Parathyroid adenoma (tissue), 2 donors: Measurements from ENCODE around the gene ATP6V1D.

Experiments used
- H2AFZ ChIP-seq: fragments of 300-600 bp; sonication (generic); one replicate; pipeline ENCODE4 v1.7.0; 2017; ENCODE audit warnings: antibody characterized with exemption, mild to moderate bottlenecking
- H3K27ac ChIP-seq: fragments of 300-600 bp; sonication (generic); one replicate; pipeline ENCODE4 v1.7.0; 2017
- H3K27me3 ChIP-seq: fragments of 300-600 bp; sonication (generic); one replicate; pipeline ENCODE4 v1.7.0; 2017; ENCODE audit warnings: low read length; ENCODE audit not compliant: control insufficient read depth, insufficient read depth
- H3K36me3 ChIP-seq: fragments of 300-600 bp; sonication (generic); one replicate; pipeline ENCODE4 v1.7.0; 2017; ENCODE audit warnings: low read length; ENCODE audit not compliant: control insufficient read depth, insufficient read depth
- H3K4me1 ChIP-seq: fragments of 300-600 bp; sonication (generic); one replicate; pipeline ENCODE4 v1.7.0; 2017; ENCODE audit warnings: control low read depth
- H3K4me2 ChIP-seq: fragments of 300-600 bp; sonication (generic); one replicate; pipeline ENCODE4 v1.7.0; 2017; ENCODE audit warnings: low read length
- H3K4me3 ChIP-seq: fragments of 300-600 bp; sonication (generic); one replicate; pipeline ENCODE4 v1.7.0; 2017; ENCODE audit warnings: low read depth, low read length
- H3K79me2 ChIP-seq: fragments of 300-600 bp; sonication (generic); one replicate; pipeline ENCODE4 v1.7.0; 2017; ENCODE audit warnings: control low read depth
- H3K9ac ChIP-seq: fragments of 300-600 bp; sonication (generic); one replicate; pipeline ENCODE4 v1.7.0; 2017; ENCODE audit warnings: mild to moderate bottlenecking
- H3K9me3 ChIP-seq: fragments of 300-600 bp; sonication (generic); one replicate; pipeline ENCODE4 v1.7.0; 2017; ENCODE audit warnings: low read length; ENCODE audit not compliant: control insufficient read depth
- TF ChIP-seq, protein P1 (sequence below): fragments of 300-600 bp; sonication (generic); IDR thresholded peaks from one replicate; pipeline ENCODE4 v1.7.0; 2017; ENCODE audit warnings: antibody characterized with exemption, mild to moderate bottlenecking
- donor health status: primary hyperparathyroidism.

Gene ATP6V1D

DNA sequence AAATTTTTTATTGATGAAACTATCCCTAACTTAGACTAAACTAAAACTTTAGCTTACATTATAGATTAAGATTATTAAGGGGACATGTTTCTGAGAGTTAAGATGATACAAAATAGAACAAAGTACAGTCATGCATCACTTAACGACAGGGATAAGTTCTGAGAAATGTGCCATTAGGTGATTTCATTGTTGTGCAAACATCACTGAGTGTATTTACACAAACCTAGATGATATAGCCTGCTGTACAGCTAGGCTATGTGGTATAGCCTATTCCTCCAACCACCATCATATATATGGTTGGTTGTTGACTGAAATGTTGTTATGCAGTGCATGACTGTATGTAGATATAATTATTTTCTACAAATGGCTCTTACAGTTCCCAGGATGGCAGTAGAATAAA is 46.5 kb downstream of the ATP6V1D start:
- Histone ChIP-seq H3K4me1 (no peaks in the 10 kb centered on the region), H3K36me3 (no peaks in the 10 kb centered on the region)

DNA sequence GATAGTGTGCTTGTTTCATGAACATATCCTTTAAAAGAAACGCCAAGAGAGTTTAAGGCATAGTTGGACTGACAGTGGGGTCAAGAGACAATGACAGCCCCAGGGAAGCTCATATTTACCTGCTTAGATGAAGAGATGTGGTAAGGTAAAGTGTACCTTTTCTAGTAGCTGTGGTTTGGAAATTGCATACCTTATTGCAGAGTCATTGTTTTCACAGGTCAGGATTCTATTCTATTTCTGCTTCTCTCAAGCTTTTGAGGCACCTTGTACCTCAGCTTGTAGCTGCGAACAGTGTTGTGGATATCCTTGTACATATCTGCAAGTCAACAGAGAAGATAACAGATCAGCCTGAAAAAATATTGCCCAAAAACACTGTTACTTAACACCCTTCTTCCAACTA is 47.7 kb downstream of the ATP6V1D start:
- TF ChIP-seq, protein P1, sequence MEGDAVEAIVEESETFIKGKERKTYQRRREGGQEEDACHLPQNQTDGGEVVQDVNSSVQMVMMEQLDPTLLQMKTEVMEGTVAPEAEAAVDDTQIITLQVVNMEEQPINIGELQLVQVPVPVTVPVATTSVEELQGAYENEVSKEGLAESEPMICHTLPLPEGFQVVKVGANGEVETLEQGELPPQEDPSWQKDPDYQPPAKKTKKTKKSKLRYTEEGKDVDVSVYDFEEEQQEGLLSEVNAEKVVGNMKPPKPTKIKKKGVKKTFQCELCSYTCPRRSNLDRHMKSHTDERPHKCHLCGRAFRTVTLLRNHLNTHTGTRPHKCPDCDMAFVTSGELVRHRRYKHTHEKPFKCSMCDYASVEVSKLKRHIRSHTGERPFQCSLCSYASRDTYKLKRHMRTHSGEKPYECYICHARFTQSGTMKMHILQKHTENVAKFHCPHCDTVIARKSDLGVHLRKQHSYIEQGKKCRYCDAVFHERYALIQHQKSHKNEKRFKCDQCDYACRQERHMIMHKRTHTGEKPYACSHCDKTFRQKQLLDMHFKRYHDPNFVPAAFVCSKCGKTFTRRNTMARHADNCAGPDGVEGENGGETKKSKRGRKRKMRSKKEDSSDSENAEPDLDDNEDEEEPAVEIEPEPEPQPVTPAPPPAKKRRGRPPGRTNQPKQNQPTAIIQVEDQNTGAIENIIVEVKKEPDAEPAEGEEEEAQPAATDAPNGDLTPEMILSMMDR = no peak
- Histone ChIP-seq H3K9ac (no peak overlapping the region), H3K4me3 (no peak overlapping the region), H3K4me2 (no peak overlapping the region), H3K36me3 (no peaks in the 10 kb centered on the region), H3K27ac (no peak overlapping the region), H3K9me3 (no peaks in the 10 kb centered on the region), H2AFZ (no peak overlapping the region), H3K4me1 (no peaks in the 10 kb centered on the region), H3K27me3 (no peaks in the 10 kb centered on the region), H3K79me2 (no peaks in the 10 kb centered on the region)

More for the DNA sequence above, 46.5 kb downstream of the ATP6V1D start:
- no peak overlapping the region for H3K9ac ChIP-seq
- no peak overlapping the region for H3K4me3 ChIP-seq
- no peaks in the 10 kb centered on the region for H3K79me2 ChIP-seq
- TF ChIP-seq, protein P1 = no peak
- no peaks in the 10 kb centered on the region for H3K27me3 ChIP-seq
- no peak overlapping the region for H2AFZ ChIP-seq
- no peak overlapping the region for H3K4me2 ChIP-seq
- H3K9me3 ChIP-seq = no peaks in the 10 kb centered on the region
- no peak overlapping the region for H3K27ac ChIP-seq
